Peyer's patch (tissue), 4 donors: ENCODE data around the gene ERC2. TPM values are rescaled to one million over a fixed set of nuclear protein-coding genes. Genes with fewer than 3 reads are reported as not detected.

Experiments
- DNase-seq, 3 donors: peaks; one replicate each; pipeline ENCODE4 v3.0.0-alpha.2; 2017 to 2019
- H3K27ac ChIP-seq, 4 donors: fragments of 200-600 bp; sonication (generic); one replicate each; pipeline ENCODE4 v1.5.1; 2016 to 2019
- H3K27me3 ChIP-seq, 2 donors: fragments of 200-600 bp; sonication (generic); one replicate each; pipeline ENCODE4 v1.5.1; 2019
- H3K36me3 ChIP-seq, 3 donors: fragments of 200-600 bp; sonication (generic); one replicate each; pipeline ENCODE4 v1.5.1; 2016 to 2019
- H3K4me1 ChIP-seq, 4 donors: fragments of 200-600 bp; sonication (generic); one replicate each; pipeline ENCODE4 v1.5.1; 2016 to 2019
- H3K4me3 ChIP-seq, 4 donors: fragments of 200-600 bp; sonication (generic); 1 replicate in 3 of 4; 2 replicates in 1 of 4; pipeline ENCODE4 v1.5.1; 2016 to 2019; ENCODE audit warnings: mild to moderate bottlenecking in 1 of 4
- H3K9me3 ChIP-seq, 4 donors: fragments of 200-600 bp; sonication (generic); one replicate each; pipeline ENCODE4 v1.5.1; 2016 to 2019; ENCODE audit warnings: mild to moderate bottlenecking in 1 of 4
- POLR2A ChIP-seq, 2 donors: fragments of 450-650 bp; IDR thresholded peaks; one replicate each; pipeline ENCODE4 v1.5.1; 2017; ENCODE audit warnings: antibody characterized with exemption in 2 of 2, mild to moderate bottlenecking in 2 of 2, moderate library complexity in 2 of 2
- total RNA-seq, 4 donors: library from RNA; depleted of rRNA; stranded (reverse); fragments of >200 nt; gene quantifications; one replicate each; pipeline ENCODE4 v1.1.0, GENCODE V29; 2016
- TF ChIP-seq, protein P1 (sequence below), 6 experiments: fragments of 450-650 bp in 4 of 6; fragments of 200-600 bp in 2 of 6; sonication (generic) in 1 of 6; IDR thresholded peaks; one replicate each; pipeline ENCODE4 v1.5.1; 2017 to 2019; ENCODE audit warnings: antibody characterized with exemption in 6 of 6, mild to moderate bottlenecking in 3 of 6, moderate library complexity in 1 of 6

The ERC2 gene
- total RNA-seq, 4 donors from 2014 or later, result 0.18 to 0.83 TPM; not detected in 2

DNA sequence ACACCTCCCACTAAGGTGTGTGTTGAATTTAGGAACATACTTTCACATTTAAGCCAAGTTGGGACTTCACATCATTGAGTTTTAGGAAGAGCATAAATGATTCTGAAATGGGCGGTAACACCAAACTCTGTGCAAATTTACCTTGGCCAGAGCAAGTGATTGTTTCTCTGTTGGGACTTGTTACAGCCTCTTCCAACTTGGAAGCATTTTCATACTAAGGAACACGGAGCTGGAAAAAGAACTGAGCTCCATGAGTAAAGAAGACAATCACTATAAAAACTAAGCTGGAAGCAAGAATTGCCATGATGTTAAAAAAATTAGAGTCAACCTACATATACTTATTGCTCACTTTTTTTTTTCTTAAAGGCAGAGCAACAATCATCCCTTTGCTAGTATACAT is 371.3 kb downstream of the ERC2 start:
- no peak overlapping the region for H3K4me3 ChIP-seq
- H3K4me1 ChIP-seq, result no peaks in the 10 kb centered on the region
- no peaks in the 10 kb centered on the region for H3K9me3 ChIP-seq
- H3K36me3 ChIP-seq, result no peaks in the 10 kb centered on the region
- TF ChIP-seq, protein P1, sequence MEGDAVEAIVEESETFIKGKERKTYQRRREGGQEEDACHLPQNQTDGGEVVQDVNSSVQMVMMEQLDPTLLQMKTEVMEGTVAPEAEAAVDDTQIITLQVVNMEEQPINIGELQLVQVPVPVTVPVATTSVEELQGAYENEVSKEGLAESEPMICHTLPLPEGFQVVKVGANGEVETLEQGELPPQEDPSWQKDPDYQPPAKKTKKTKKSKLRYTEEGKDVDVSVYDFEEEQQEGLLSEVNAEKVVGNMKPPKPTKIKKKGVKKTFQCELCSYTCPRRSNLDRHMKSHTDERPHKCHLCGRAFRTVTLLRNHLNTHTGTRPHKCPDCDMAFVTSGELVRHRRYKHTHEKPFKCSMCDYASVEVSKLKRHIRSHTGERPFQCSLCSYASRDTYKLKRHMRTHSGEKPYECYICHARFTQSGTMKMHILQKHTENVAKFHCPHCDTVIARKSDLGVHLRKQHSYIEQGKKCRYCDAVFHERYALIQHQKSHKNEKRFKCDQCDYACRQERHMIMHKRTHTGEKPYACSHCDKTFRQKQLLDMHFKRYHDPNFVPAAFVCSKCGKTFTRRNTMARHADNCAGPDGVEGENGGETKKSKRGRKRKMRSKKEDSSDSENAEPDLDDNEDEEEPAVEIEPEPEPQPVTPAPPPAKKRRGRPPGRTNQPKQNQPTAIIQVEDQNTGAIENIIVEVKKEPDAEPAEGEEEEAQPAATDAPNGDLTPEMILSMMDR (IDR thresholded peaks at IDR 0.05), result no peak
- no peak for TF ChIP-seq POLR2A (IDR thresholded peaks at IDR 0.05)
- H3K27ac ChIP-seq, result no peak overlapping the region
- no peak for DNase-seq
- no peaks in the 10 kb centered on the region for H3K27me3 ChIP-seq

- H3K27ac ChIP-seq, result no peak overlapping the region
- TF ChIP-seq, protein P1 (IDR thresholded peaks at IDR 0.05), result no peak
- TF ChIP-seq POLR2A (IDR thresholded peaks at IDR 0.05), result no peak
- H3K9me3 ChIP-seq, result no peaks in the 10 kb centered on the region
- no peaks in the 10 kb centered on the region for H3K27me3 ChIP-seq
- no peak for DNase-seq
- H3K36me3 ChIP-seq, result no peaks in the 10 kb centered on the region
- H3K4me3 ChIP-seq, result no peak overlapping the region
- no peaks in the 10 kb centered on the region for H3K4me1 ChIP-seq
Measured at GRCh38 chr3:56094170-56094569, 374.1 kb downstream of the ERC2 start.

DNA sequence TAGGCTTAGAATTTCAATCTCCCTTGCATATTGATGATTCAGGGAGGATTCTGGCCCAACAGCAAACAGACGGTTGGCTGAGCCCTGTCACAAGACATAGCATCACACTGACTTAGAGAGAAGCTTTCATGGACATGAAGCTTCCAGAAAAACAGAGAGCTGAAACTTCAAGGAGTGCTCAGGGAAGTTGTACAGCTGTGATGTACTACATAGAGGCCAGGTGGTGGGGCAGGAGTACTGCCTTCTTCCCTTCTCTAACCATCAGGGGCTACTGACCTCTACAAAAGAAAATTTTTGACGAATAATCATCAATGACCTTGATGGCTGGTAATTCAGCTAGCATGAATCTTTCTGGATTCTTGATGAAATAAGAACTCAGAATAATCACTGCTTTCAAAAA is 378.5 kb downstream of the ERC2 start:
- TF ChIP-seq, protein P1 (IDR thresholded peaks at IDR 0.05), result no peak
- no peak for TF ChIP-seq POLR2A (IDR thresholded peaks at IDR 0.05)
- H3K4me1 ChIP-seq, result no peaks in the 10 kb centered on the region
- H3K36me3 ChIP-seq, result no peaks in the 10 kb centered on the region
- H3K4me3 ChIP-seq, result no peak overlapping the region
- no peak overlapping the region for H3K27ac ChIP-seq
- H3K27me3 ChIP-seq, result no peaks in the 10 kb centered on the region
- DNase-seq, result no peak
- no peaks in the 10 kb centered on the region for H3K9me3 ChIP-seq

- no peaks in the 10 kb centered on the region for H3K27me3 ChIP-seq
- no peaks in the 10 kb centered on the region for H3K36me3 ChIP-seq
- TF ChIP-seq, protein P1 (IDR thresholded peaks at IDR 0.05), result no peak
- TF ChIP-seq POLR2A (IDR thresholded peaks at IDR 0.05), result no peak
- no peak for DNase-seq
- H3K27ac ChIP-seq, result no peak overlapping the region
- no peaks in the 10 kb centered on the region for H3K9me3 ChIP-seq
- H3K4me3 ChIP-seq, result no peak overlapping the region
- H3K4me1 ChIP-seq, result no peaks in the 10 kb centered on the region
Measured at GRCh38 chr3:56087451-56088053, 380.7 kb downstream of the ERC2 start.

- H3K9me3 ChIP-seq, result no peaks in the 10 kb centered on the region
- no peaks in the 10 kb centered on the region for H3K27me3 ChIP-seq
- TF ChIP-seq, protein P1 (IDR thresholded peaks at IDR 0.05), result no peak
- TF ChIP-seq POLR2A (IDR thresholded peaks at IDR 0.05), result no peak
- H3K4me1 ChIP-seq, result no peaks in the 10 kb centered on the region
- no peak overlapping the region for H3K4me3 ChIP-seq
- no peak overlapping the region for H3K27ac ChIP-seq
- H3K36me3 ChIP-seq, result no peaks in the 10 kb centered on the region
- no peak for DNase-seq
Measured at GRCh38 chr3:56086355-56086754, 381.9 kb downstream of the ERC2 start.

DNA sequence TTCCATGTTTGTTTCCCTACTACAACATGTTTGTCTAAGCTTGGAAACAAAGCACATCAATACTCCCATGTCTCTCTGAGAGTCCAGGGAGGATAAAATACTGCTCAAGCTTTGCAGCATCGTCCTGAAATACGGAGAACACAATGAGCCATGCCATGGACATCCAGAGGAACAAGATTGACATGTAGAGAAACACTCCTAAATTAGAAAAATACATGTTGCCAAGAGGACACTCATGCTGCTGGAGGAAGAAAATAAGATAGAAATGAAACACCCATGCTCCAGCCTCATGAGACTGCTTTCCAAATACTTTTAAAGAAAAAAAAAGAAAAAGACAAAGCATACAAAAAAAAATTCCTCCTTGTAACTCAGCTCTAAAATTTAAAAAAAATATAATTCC is 387.0 kb downstream of the ERC2 start:
- no peak for DNase-seq
- Histone ChIP-seq H3K27me3 (no peaks in the 10 kb centered on the region), H3K4me1 (no peaks in the 10 kb centered on the region), H3K36me3 (no peaks in the 10 kb centered on the region), H3K9me3 (no peaks in the 10 kb centered on the region), H3K27ac (no peak overlapping the region), H3K4me3 (no peak overlapping the region)
- TF ChIP-seq, protein P1 (IDR thresholded peaks at IDR 0.05), result no peak
- TF ChIP-seq POLR2A (IDR thresholded peaks at IDR 0.05), result no peak
